HEK293 (cell line): ENCODE results near the gene HHIP.

Source experiments
- CTCF ChIA-PET: fragments of 350-600 bp; formaldehyde crosslinking; extraction: SDS; loops from one replicate; lab custom pipeline; 2021; ENCODE audit warnings: antibody characterized with exemption; lab: Yijun Ruan, JAX
- POLR2A ChIA-PET: fragments of 300-600 bp; formaldehyde crosslinking; extraction: SDS; loops from one replicate; lab custom pipeline; 2020; ENCODE audit warnings: antibody characterized with exemption, inconsistent platforms; lab: Yijun Ruan, JAX
- H3K27ac ChIP-seq: fragments of 200-500 bp; sonication (Bioruptor generic); 2 replicates; pipeline ENCODE4 v1.5.1; 2014; ENCODE audit warnings: low read depth, low read length, control low read depth, inconsistent platforms; ENCODE audit errors: extremely low read depth
- H3K36me3 ChIP-seq, 2 experiments: fragments of 200-500 bp in 1 of 2; sonication (Bioruptor generic) in 1 of 2; 1 replicate in 1 of 2; 2 replicates in 1 of 2; pipeline ENCODE4 v1.5.1; 2014 to 2017; ENCODE audit warnings: inconsistent platforms in 2 of 2, low read length in 2 of 2; ENCODE audit not compliant: control insufficient read depth in 2 of 2, insufficient read depth in 1 of 2
- H3K4me1 ChIP-seq: fragments of 200-500 bp; sonication (Bioruptor generic); 2 replicates; pipeline ENCODE4 v1.5.1; 2014; ENCODE audit warnings: mild to moderate bottlenecking, low read length, inconsistent platforms; ENCODE audit not compliant: control insufficient read depth, insufficient read depth
- H3K4me3 ChIP-seq: 2 replicates; pipeline ENCODE4 v1.5.1; 2011; ENCODE audit warnings: low read depth, mild to moderate bottlenecking, control low read depth, low read length, moderate library complexity
- H3K9me3 ChIP-seq: fragments of 200-500 bp; sonication (Bioruptor generic); 2 replicates; pipeline ENCODE4 v1.5.1; 2014; ENCODE audit warnings: low read depth, low read length, inconsistent platforms; ENCODE audit not compliant: control insufficient read depth, insufficient read depth
- GLIS1 ChIP-seq: fragments of 450-650 bp; formaldehyde crosslinking; IDR thresholded peaks from 2 replicates; pipeline ENCODE4 v1.5.1; 2016; ENCODE audit warnings: missing biosample characterization, missing genetic modification characterization
- KLF16 ChIP-seq: fragments of 450-650 bp; formaldehyde crosslinking; IDR thresholded peaks from 2 replicates; pipeline ENCODE4 v1.5.1; 2017; ENCODE audit warnings: missing biosample characterization, missing genetic modification characterization
- SCRT1 ChIP-seq: fragments of 450-650 bp; formaldehyde crosslinking; IDR thresholded peaks from 2 replicates; pipeline ENCODE4 v1.5.1; 2016; ENCODE audit warnings: missing biosample characterization, missing genetic modification characterization, borderline replicate concordance
- YY2 ChIP-seq: fragments of 450-650 bp; formaldehyde crosslinking; IDR thresholded peaks from 2 replicates; pipeline ENCODE4 v1.5.1; 2016; ENCODE audit warnings: missing biosample characterization, missing genetic modification characterization
- ZNF155 ChIP-seq: fragments of 450-650 bp; formaldehyde crosslinking; IDR thresholded peaks from 2 replicates; pipeline ENCODE4 v1.5.1; 2016; ENCODE audit warnings: missing biosample characterization, missing genetic modification characterization
- ZNF175 ChIP-seq: fragments of 450-650 bp; formaldehyde crosslinking; IDR thresholded peaks from 2 replicates; pipeline ENCODE4 v1.5.1; 2016; ENCODE audit warnings: missing biosample characterization, missing genetic modification characterization
- ZNF214 ChIP-seq: fragments of 450-650 bp; formaldehyde crosslinking; IDR thresholded peaks from 2 replicates; pipeline ENCODE4 v1.5.1; 2017; ENCODE audit warnings: missing biosample characterization, mild to moderate bottlenecking, missing genetic modification characterization, borderline replicate concordance
- ZNF223 ChIP-seq: fragments of 450-650 bp; formaldehyde crosslinking; IDR thresholded peaks from 2 replicates; pipeline ENCODE4 v1.5.1; 2016; ENCODE audit warnings: missing biosample characterization, missing genetic modification characterization
- ZNF391 ChIP-seq: fragments of 450-650 bp; formaldehyde crosslinking; IDR thresholded peaks from 2 replicates; pipeline ENCODE4 v1.5.1; 2016; ENCODE audit warnings: low read depth, missing biosample characterization, missing genetic modification characterization, borderline replicate concordance
- ZNF514 ChIP-seq: fragments of 450-650 bp; formaldehyde crosslinking; IDR thresholded peaks from 2 replicates; pipeline ENCODE4 v1.5.1; 2016; ENCODE audit warnings: missing biosample characterization, missing genetic modification characterization
- ZNF544 ChIP-seq: fragments of 450-650 bp; formaldehyde crosslinking; IDR thresholded peaks from 2 replicates; pipeline ENCODE4 v1.5.0; 2017; ENCODE audit warnings: missing biosample characterization, missing genetic modification characterization
- ZNF600 ChIP-seq: fragments of 450-650 bp; formaldehyde crosslinking; IDR thresholded peaks from 2 replicates; pipeline ENCODE4 v1.5.1; 2016; ENCODE audit warnings: missing biosample characterization, missing genetic modification characterization
- ZNF626 ChIP-seq: fragments of 450-650 bp; sonication (Bioruptor Pico); formaldehyde crosslinking; IDR thresholded peaks from 2 replicates; pipeline ENCODE4 v1.5.1; 2018; ENCODE audit warnings: missing biosample characterization, missing genetic modification characterization, inconsistent platforms
- TF ChIP-seq, protein P1 (sequence below): fragments of 450-650 bp; formaldehyde crosslinking; IDR thresholded peaks from 2 replicates; pipeline ENCODE4 v1.5.1; 2016; ENCODE audit warnings: missing biosample characterization, missing genetic modification characterization
- TF ChIP-seq, protein P2 (sequence below): fragments of 450-650 bp; IDR thresholded peaks from 2 replicates; pipeline ENCODE4 v1.5.1; 2018; ENCODE audit warnings: missing biosample characterization, missing genetic modification characterization
- TF ChIP-seq, protein P3 (sequence below): fragments of 450-650 bp; formaldehyde crosslinking; IDR thresholded peaks from 2 replicates; pipeline ENCODE4 v1.5.1; 2016; ENCODE audit warnings: missing biosample characterization, missing genetic modification characterization
- TF ChIP-seq, protein P4 (sequence below): sonication (generic); formaldehyde crosslinking; IDR thresholded peaks from 2 replicates; pipeline ENCODE4 v1.8.1; 2022; ENCODE audit warnings: mild to moderate bottlenecking, moderate library complexity, missing genetic modification reagents
- TF ChIP-seq, protein P5 (sequence below): fragments of 450-650 bp; formaldehyde crosslinking; IDR thresholded peaks from 2 replicates; pipeline ENCODE4 v1.5.1; 2016; ENCODE audit warnings: missing biosample characterization, missing genetic modification characterization

HHIP gene

DNA sequence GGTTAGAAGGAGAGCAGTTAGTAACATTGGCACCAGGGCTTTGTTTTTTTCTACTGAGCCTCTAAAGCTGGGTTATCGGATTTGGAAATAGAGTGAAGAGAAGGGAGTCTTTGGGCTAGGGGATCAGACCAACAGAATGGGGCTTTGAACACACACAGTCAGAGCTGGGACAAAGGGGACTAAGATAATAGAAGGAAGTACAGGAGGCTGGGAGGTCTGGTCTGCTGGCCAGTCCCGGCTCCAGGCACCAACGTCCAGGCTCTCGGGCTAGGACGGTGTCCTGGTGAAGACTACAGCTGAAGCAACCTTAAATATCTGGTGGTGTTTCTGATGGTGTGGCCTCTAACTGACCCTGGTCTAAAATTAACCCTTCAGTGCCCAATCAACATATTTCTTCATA lies 57.5 kb downstream of the HHIP start (continued):
- TF ChIP-seq, protein P1, sequence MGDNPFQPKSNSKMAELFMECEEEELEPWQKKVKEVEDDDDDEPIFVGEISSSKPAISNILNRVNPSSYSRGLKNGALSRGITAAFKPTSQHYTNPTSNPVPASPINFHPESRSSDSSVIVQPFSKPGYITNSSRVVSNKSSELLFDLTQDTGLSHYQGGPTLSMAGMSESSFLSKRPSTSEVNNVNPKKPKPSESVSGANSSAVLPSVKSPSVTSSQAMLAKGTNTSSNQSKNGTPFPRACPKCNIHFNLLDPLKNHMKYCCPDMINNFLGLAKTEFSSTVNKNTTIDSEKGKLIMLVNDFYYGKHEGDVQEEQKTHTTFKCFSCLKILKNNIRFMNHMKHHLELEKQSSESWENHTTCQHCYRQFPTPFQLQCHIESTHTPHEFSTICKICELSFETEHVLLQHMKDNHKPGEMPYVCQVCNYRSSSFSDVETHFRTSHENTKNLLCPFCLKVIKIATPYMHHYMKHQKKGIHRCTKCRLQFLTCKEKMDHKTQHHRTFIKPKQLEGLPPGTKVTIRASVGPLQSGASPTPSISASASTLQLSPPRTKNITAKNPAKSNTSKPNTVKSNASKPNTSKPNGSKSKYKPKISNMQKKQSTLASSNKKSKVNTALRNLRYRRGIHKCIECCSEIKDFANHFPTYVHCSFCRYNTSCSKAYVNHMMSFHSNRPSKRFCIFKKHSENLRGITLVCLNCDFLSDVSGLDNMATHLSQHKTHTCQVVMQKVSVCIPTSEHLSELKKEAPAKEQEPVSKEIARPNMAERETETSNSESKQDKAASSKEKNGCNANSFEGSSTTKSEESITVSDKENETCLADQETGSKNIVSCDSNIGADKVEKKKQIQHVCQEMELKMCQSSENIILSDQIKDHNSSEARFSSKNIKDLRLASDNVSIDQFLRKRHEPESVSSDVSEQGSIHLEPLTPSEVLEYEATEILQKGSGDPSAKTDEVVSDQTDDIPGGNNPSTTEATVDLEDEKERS = no peak
- TF ChIP-seq, protein P2, sequence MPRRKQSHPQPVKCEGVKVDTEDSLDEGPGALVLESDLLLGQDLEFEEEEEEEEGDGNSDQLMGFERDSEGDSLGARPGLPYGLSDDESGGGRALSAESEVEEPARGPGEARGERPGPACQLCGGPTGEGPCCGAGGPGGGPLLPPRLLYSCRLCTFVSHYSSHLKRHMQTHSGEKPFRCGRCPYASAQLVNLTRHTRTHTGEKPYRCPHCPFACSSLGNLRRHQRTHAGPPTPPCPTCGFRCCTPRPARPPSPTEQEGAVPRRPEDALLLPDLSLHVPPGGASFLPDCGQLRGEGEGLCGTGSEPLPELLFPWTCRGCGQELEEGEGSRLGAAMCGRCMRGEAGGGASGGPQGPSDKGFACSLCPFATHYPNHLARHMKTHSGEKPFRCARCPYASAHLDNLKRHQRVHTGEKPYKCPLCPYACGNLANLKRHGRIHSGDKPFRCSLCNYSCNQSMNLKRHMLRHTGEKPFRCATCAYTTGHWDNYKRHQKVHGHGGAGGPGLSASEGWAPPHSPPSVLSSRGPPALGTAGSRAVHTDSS (tag by site-specific recombination) = no peak
- TF ChIP-seq ZNF544 (tag by site-specific recombination) = no peak

- no peak overlapping the region for H3K27ac ChIP-seq
- TF ChIP-seq ZNF223 (tag by site-specific recombination) (no peak), ZNF155 (tag by site-specific recombination) (no peak), ZNF391 (no peak), ZNF626 (tag by site-specific recombination) (no peak), ZNF175 (tag by site-specific recombination) (no peak), ZNF600 (no peak), ZNF214 (tag by site-specific recombination) (no peak), ZNF514 (tag by site-specific recombination) (no peak), SCRT1 (no peak), KLF16 (tag by site-specific recombination) (no peak), GLIS1 (tag by site-specific recombination) (no peak), YY2 (tag by site-specific recombination) (no peak)
- TF ChIP-seq, protein P3, sequence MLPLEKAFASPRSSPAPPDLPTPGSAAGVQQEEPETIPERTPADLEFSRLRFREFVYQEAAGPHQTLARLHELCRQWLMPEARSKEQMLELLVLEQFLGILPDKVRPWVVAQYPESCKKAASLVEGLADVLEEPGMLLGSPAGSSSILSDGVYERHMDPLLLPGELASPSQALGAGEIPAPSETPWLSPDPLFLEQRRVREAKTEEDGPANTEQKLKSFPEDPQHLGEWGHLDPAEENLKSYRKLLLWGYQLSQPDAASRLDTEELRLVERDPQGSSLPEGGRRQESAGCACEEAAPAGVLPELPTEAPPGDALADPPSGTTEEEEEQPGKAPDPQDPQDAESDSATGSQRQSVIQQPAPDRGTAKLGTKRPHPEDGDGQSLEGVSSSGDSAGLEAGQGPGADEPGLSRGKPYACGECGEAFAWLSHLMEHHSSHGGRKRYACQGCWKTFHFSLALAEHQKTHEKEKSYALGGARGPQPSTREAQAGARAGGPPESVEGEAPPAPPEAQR (tag by site-specific recombination) = no peak
- TF ChIP-seq, protein P4, sequence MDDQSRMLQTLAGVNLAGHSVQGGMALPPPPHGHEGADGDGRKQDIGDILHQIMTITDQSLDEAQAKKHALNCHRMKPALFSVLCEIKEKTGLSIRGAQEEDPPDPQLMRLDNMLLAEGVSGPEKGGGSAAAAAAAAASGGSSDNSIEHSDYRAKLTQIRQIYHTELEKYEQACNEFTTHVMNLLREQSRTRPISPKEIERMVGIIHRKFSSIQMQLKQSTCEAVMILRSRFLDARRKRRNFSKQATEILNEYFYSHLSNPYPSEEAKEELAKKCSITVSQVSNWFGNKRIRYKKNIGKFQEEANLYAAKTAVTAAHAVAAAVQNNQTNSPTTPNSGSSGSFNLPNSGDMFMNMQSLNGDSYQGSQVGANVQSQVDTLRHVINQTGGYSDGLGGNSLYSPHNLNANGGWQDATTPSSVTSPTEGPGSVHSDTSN = no peak
- TF ChIP-seq, protein P5, sequence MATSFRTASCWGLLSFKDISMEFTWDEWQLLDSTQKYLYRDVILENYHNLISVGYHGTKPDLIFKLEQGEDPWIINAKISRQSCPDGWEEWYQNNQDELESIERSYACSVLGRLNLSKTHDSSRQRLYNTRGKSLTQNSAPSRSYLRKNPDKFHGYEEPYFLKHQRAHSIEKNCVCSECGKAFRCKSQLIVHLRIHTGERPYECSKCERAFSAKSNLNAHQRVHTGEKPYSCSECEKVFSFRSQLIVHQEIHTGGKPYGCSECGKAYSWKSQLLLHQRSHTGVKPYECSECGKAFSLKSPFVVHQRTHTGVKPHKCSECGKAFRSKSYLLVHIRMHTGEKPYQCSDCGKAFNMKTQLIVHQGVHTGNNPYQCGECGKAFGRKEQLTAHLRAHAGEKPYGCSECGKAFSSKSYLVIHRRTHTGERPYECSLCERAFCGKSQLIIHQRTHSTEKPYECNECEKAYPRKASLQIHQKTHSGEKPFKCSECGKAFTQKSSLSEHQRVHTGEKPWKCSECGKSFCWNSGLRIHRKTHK (tag by site-specific recombination) = no peak
- H3K4me3 ChIP-seq = no peak overlapping the region
- H3K36me3 ChIP-seq = no peaks in the 10 kb centered on the region
- ChIA-PET CTCF (interaction anchor here (0.6 kb wide), 1 partner anchor 539 kb away, joined by 6 read pairs; no protein-coding TSS in a partner anchor), POLR2A (no interaction called here)
- H3K4me1 ChIP-seq = no peaks in the 10 kb centered on the region
- H3K9me3 ChIP-seq = no peaks in the 10 kb centered on the region
These were observed 59.9 kb downstream of the HHIP start for GRCh38 chr4:144705601-144706590.
